IMR-90 (cell line): ENCODE results near the gene SLC24A3. TPM values are rescaled to one million over a fixed set of nuclear protein-coding genes. Genes with fewer than 3 reads are reported as not detected.

Experiments
- ATAC-seq: fragments of 200-7000 bp; cut with Tn5 transposase; 2 replicates; pipeline ENCODE4 v1.9.1; 2020; ENCODE audit warnings: low read depth, mild to moderate bottlenecking, moderate library complexity
- BruUV-seq: library from RNA; stranded (reverse); fragments of 400-500 nt; replicated peaks from 2 replicates; lab custom pipeline; 2021; lab: Mats Ljungman, UMichigan
- CTCF ChIA-PET: fragments of 300-600 bp; formaldehyde crosslinking; extraction: SDS; loops from one replicate; lab custom pipeline; 2021; ENCODE audit warnings: antibody characterized with exemption; lab: Yijun Ruan, JAX
- POLR2A ChIA-PET: fragments of 300-600 bp; sonication (Branson Sonifier 250); formaldehyde crosslinking; loops from one replicate; lab custom pipeline; 2022; ENCODE audit warnings: antibody characterized with exemption; ENCODE audit not compliant: unreplicated experiment; lab: Charles Lee
- DNase-seq: peaks from one replicate; pipeline ENCODE4 v3.0.0; 2013
- H2AFZ ChIP-seq: replicated peaks from 2 replicates; pipeline ENCODE3; 2013; ENCODE audit warnings: low read length, mild to moderate bottlenecking; ENCODE audit not compliant: poor library complexity
- H2AK5ac ChIP-seq: 2 replicates; pipeline ENCODE4 v1.6.1; 2013; ENCODE audit warnings: low read depth, low read length, inconsistent platforms
- H2AK9ac ChIP-seq: replicated peaks from 2 replicates; pipeline ENCODE3; 2013; ENCODE audit warnings: mild to moderate bottlenecking, low read depth, low read length, moderate library complexity; ENCODE audit not compliant: poor library complexity
- H2BK120ac ChIP-seq: 2 replicates; pipeline ENCODE4 v1.6.1; 2013; ENCODE audit warnings: low read depth, low read length, inconsistent platforms
- H2BK15ac ChIP-seq: 3 replicates; pipeline ENCODE4 v1.6.1; 2013; ENCODE audit warnings: low read depth, low read length, inconsistent platforms
- H2BK20ac ChIP-seq: 2 replicates; pipeline ENCODE4 v1.6.1; 2013; ENCODE audit warnings: low read depth, mild to moderate bottlenecking, inconsistent platforms, low read length, moderate library complexity
- H2BK5ac ChIP-seq: 2 replicates; pipeline ENCODE4 v1.6.1; 2013; ENCODE audit warnings: mild to moderate bottlenecking, low read depth, low read length, inconsistent platforms; ENCODE audit not compliant: poor library complexity, severe bottlenecking
- H3K14ac ChIP-seq: replicated peaks from 2 replicates; pipeline ENCODE4 v1.6.1; 2013; ENCODE audit warnings: low read depth, low read length, inconsistent platforms
- H3K18ac ChIP-seq: 2 replicates; pipeline ENCODE4 v1.6.1; 2013; ENCODE audit warnings: low read depth, low read length, control low read depth
- H3K23ac ChIP-seq: 2 replicates; pipeline ENCODE4 v1.6.1; 2013; ENCODE audit warnings: low read depth, low read length, inconsistent platforms
- H3K27ac ChIP-seq: 2 replicates; pipeline ENCODE4 v1.5.1; 2013; ENCODE audit warnings: mild to moderate bottlenecking, control low read depth, low read length; ENCODE audit not compliant: insufficient read depth
- H3K27me3 ChIP-seq: 2 replicates; pipeline ENCODE4 v1.6.1; 2013; ENCODE audit warnings: low read length; ENCODE audit not compliant: control insufficient read depth, insufficient read depth
- H3K36me3 ChIP-seq: 2 replicates; pipeline ENCODE4 v1.6.1; 2013; ENCODE audit warnings: low read length, mixed read lengths; ENCODE audit not compliant: control insufficient read depth, insufficient read depth
- H3K4ac ChIP-seq: 2 replicates; pipeline ENCODE4 v1.6.1; 2013; ENCODE audit warnings: low read depth, low read length, inconsistent platforms
- H3K4me1 ChIP-seq: 2 replicates; pipeline ENCODE4 v1.6.1; 2013; ENCODE audit warnings: low read length, mixed read lengths; ENCODE audit not compliant: control insufficient read depth, insufficient read depth
- H3K4me2 ChIP-seq: 2 replicates; pipeline ENCODE4 v1.6.1; 2013; ENCODE audit warnings: low read depth, mild to moderate bottlenecking, control low read depth, low read length, moderate library complexity
- H3K4me3 ChIP-seq: 2 replicates; pipeline ENCODE4 v1.5.1; 2013; ENCODE audit warnings: low read depth, mild to moderate bottlenecking, control low read depth, low read length, moderate library complexity; ENCODE audit not compliant: insufficient read depth
- H3K56ac ChIP-seq: 2 replicates; pipeline ENCODE4 v1.6.1; 2013; ENCODE audit warnings: low read length, inconsistent platforms; ENCODE audit not compliant: insufficient read depth; ENCODE audit errors: extremely low read depth
- H3K79me1 ChIP-seq, 2 experiments: 2 replicates each; pipeline ENCODE4 v1.6.1; 2013; ENCODE audit warnings: low read length in 2 of 2, inconsistent platforms in 1 of 2, low read depth in 1 of 2
- H3K9ac ChIP-seq: 2 replicates; pipeline ENCODE4 v1.6.1; 2013; ENCODE audit warnings: low read depth, low read length, control low read depth
- H3K9me1 ChIP-seq: 2 replicates; pipeline ENCODE4 v1.6.1; 2013; ENCODE audit warnings: low read length, inconsistent platforms; ENCODE audit not compliant: insufficient read depth
- H3K9me3 ChIP-seq: 2 replicates; pipeline ENCODE4 v1.6.1; 2013; ENCODE audit warnings: low read length; ENCODE audit not compliant: control insufficient read depth, insufficient read depth
- H4K20me1 ChIP-seq: 2 replicates; pipeline ENCODE4 v1.6.1; 2013; ENCODE audit warnings: low read length, inconsistent platforms; ENCODE audit not compliant: insufficient read depth
- H4K5ac ChIP-seq: 2 replicates; pipeline ENCODE4 v1.6.1; 2013; ENCODE audit warnings: mild to moderate bottlenecking, low read depth, low read length, control low read depth
- H4K8ac ChIP-seq, 2 experiments: 2 replicates each; pipeline ENCODE4 v1.6.1; 2013; ENCODE audit warnings: low read depth in 2 of 2, low read length in 2 of 2, control low read depth in 1 of 2, inconsistent platforms in 1 of 2
- H4K91ac ChIP-seq: 2 replicates; pipeline ENCODE4 v1.6.1; 2013; ENCODE audit warnings: low read depth, low read length, inconsistent platforms; ENCODE audit not compliant: insufficient read depth
- BHLHE40 ChIP-seq: fragments of 150-350 bp; IDR thresholded peaks from 2 replicates; pipeline ENCODE4 v1.6.1; 2016; ENCODE audit warnings: mild to moderate bottlenecking, low read depth, low read length
- CEBPB ChIP-seq: IDR thresholded peaks from 2 replicates; pipeline ENCODE4 v1.6.1; 2012; ENCODE audit warnings: low read depth, low read length, improper control_type of control experiment
- FOS ChIP-seq: fragments of 150-350 bp; IDR thresholded peaks from 2 replicates; pipeline ENCODE4 v1.6.1; 2016; ENCODE audit warnings: low read depth, low read length
- MAFK ChIP-seq: IDR thresholded peaks from 2 replicates; pipeline ENCODE4 v1.6.1; 2012; ENCODE audit warnings: low read depth, low read length, improper control_type of control experiment
- SMC3 ChIP-seq: fragments of 150-350 bp; IDR thresholded peaks from 2 replicates; pipeline ENCODE4 v1.6.1; 2016; ENCODE audit warnings: low read depth, mild to moderate bottlenecking, antibody characterized with exemption, low read length, moderate library complexity
- WGBS, 2 experiments: methylation state at CpG; one replicate each; pipeline versions ENCODE4 v1.1.5 to v1.1.7; 2013; ENCODE audit warnings: missing lambda C conversion rate in 2 of 2; ENCODE audit not compliant: insufficient read length in 1 of 2; ENCODE audit errors: extremely low coverage in 2 of 2; 5-methylcytosine and 5-hydroxymethylcytosine counted together
- dilution Hi-C: fragments of 300-500 bp; cut with HindIII; formaldehyde crosslinking; loops from one replicate; pipeline ENCODE4 v1.14.3; 2018; ENCODE audit warnings: low sequenced_read_pairs; ENCODE audit not compliant: unreplicated experiment
- in situ Hi-C: fragments of 300-500 bp; cut with MboI; formaldehyde crosslinking; loops from 3 replicates; pipeline ENCODE4 v1.14.3; 2019; ENCODE audit warnings: low sequenced_read_pairs, inconsistent platforms, mixed read lengths
- intact Hi-C: fragments of 100-400 bp; cut with micrococcal nuclease; formaldehyde crosslinking; loops from 2 replicates; pipeline ENCODE4 v1.10.0; 2022
- polyA plus RNA-seq, 3 experiments: library from polyadenylated mRNA; depleted of rRNA; stranded (reverse); fragments of >200 nt; gene quantifications; 2 replicates each; pipeline ENCODE4 v1.2.3, GENCODE V29; 2012; ENCODE audit warnings: low replicate concordance in 1 of 3
- total RNA-seq: library from RNA; depleted of rRNA; stranded (reverse); fragments of >200 nt; gene quantifications from 2 replicates; pipeline ENCODE4 v1.2.3, GENCODE V29; 2012

SLC24A3 gene
- total and polyA plus RNA-seq, 2 of the 4 experiments (the other 2 are of a cell fraction) = not detected

DNA sequence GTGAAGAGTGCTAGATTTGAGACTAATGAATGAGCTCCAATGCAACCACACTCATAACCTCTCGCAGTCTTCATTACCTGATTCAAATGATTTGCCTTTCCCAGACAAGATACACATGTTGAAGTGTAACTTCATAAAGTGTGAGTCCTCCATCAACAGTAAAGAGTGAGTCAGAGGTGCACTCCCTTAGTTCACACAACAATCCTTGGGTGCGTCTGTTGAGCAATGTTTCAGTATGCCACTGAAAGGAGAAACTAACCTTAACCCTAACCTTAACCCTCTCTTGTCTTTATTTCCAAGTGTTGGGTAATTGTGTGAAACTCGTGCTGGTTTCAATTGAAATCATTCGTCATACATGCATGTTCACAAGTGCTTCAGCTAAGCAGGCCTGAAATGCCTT lies 524.6 kb downstream of the SLC24A3 start:
- Histone ChIP-seq H3K27me3 (no peaks in the 10 kb centered on the region; the same call in none of the 2 replicates), H4K8ac (no peak overlapping the region), H3K9me3 (no peaks in the 10 kb centered on the region), H3K27ac (no peak overlapping the region), H3K4me1 (peaks cover 4% of the 10 kb centered on the region), H2BK20ac (no peak overlapping the region), H3K9me1 (0 out of 2 replicates have a peak, but pooled peaks cover 4% of the 10 kb centered on the region), H3K4me3 (no peak overlapping the region), H3K9ac (no peak overlapping the region), H4K91ac (no peak overlapping the region), H3K4me2 (no peak overlapping the region), H3K56ac (no peak overlapping the region), H3K36me3 (no peaks in the 10 kb centered on the region), H2AK5ac (no peak overlapping the region), H3K14ac (no peak overlapping the region), H2AFZ (no peak overlapping the region), H3K79me1 (no peaks in the 10 kb centered on the region), H3K23ac (no peak overlapping the region), H4K5ac (no peak overlapping the region), H2AK9ac (no peak overlapping the region), H4K20me1 (no peaks in the 10 kb centered on the region), H2BK5ac (no peak overlapping the region), H2BK15ac (no peak overlapping the region), H3K18ac (no peak overlapping the region), H2BK120ac (no peak overlapping the region), H3K4ac (no peak overlapping the region)
- ChIA-PET POLR2A (no interaction called here), CTCF (no interaction called here)
- TF ChIP-seq CEBPB (peak; percentile 93), FOS (peak; percentile 57; the same call in 1 of the 2 replicates), SMC3 (no peak), BHLHE40 (peak; percentile 45), MAFK (no peak)
- intact Hi-C loops = no loop called here
- no CpG with 5 or more reads among the region's 4 CpGs for WGBS, 2 experiments
- DNase-seq (peak; percentile 48), ATAC-seq (peak; percentile 58)
- BruUV-seq = no TSS peak
- dilution Hi-C loops = no loop called here
- in situ Hi-C loops = no loop called here
